ENCODE measurements around the gene OBP2B.

DNA sequence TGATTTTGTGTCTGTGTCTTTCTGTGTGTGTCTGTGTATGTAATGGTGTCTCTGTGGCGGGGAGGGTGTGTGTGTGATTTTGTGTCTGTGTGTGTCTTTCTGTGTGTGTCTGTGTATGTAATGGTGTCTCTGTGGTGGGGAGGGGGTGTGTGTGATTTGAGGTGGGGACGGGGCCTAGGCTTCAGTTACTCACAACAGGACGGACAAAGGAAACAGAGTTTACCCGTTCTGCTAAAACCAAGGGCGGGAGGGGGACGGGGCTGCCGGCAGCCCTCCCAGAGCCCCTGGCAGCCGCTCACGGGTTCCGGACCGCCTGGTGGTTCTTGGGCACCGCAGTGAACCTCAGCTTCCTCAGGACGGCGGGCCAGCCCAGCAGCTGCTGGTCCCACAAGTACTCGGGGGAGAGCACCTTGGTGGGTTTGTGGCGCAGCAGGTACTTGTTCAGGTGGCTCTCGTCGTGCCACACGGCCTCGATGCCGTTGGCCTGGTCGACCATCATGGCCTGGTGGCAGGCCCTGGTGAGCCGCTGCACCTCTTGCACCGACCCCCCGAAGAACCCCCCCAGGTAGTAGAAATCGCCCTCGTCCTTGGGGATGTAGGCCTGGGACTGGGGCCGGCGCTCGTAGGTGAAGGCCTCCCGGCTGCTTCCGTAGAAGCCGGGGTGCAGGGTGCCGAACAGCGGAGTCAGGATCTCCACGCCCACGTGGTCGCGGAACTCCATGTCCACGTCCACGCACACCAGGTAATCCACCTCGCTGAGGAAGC, 46.5 kb upstream of the OBP2B start:
- no peak for TF ChIP-seq EZH2 (IDR thresholded peaks at IDR 0.05; ENCODE audit: low read length, missing control alignments)
- TF ChIP-seq, protein P1, sequence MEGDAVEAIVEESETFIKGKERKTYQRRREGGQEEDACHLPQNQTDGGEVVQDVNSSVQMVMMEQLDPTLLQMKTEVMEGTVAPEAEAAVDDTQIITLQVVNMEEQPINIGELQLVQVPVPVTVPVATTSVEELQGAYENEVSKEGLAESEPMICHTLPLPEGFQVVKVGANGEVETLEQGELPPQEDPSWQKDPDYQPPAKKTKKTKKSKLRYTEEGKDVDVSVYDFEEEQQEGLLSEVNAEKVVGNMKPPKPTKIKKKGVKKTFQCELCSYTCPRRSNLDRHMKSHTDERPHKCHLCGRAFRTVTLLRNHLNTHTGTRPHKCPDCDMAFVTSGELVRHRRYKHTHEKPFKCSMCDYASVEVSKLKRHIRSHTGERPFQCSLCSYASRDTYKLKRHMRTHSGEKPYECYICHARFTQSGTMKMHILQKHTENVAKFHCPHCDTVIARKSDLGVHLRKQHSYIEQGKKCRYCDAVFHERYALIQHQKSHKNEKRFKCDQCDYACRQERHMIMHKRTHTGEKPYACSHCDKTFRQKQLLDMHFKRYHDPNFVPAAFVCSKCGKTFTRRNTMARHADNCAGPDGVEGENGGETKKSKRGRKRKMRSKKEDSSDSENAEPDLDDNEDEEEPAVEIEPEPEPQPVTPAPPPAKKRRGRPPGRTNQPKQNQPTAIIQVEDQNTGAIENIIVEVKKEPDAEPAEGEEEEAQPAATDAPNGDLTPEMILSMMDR (conservative IDR thresholded peaks at IDR 0.05 in 1 of 2, IDR thresholded peaks at IDR 0.05 in 1 of 2; ENCODE audit: low read depth in 1 of 2, low read length in 2 of 2) = no peak
